GM13977 (cell line): Measurements from ENCODE around the gene VEGFB.

Experiments used
- DNase-seq: peaks from one replicate; pipeline ENCODE4 v3.0.0; 2012; ENCODE audit warnings: low spot score
- in situ Hi-C: fragments of 300-500 bp; cut with MboI; formaldehyde crosslinking; loops from one replicate; pipeline ENCODE4 v1.12.0; 2022; ENCODE audit warnings: low sequenced_read_pairs, low pct_unique_long_range_greater_than_20kb, mixed read lengths, inconsistent platforms; ENCODE audit not compliant: unreplicated experiment
- TF ChIP-seq, protein P1 (sequence below): IDR thresholded peaks from 2 replicates; pipeline ENCODE4 v1.5.1; 2012; ENCODE audit warnings: mild to moderate bottlenecking, control low read depth; ENCODE audit not compliant: insufficient read depth; ENCODE audit errors: extremely low read depth, missing control alignments

VEGFB gene

DNA sequence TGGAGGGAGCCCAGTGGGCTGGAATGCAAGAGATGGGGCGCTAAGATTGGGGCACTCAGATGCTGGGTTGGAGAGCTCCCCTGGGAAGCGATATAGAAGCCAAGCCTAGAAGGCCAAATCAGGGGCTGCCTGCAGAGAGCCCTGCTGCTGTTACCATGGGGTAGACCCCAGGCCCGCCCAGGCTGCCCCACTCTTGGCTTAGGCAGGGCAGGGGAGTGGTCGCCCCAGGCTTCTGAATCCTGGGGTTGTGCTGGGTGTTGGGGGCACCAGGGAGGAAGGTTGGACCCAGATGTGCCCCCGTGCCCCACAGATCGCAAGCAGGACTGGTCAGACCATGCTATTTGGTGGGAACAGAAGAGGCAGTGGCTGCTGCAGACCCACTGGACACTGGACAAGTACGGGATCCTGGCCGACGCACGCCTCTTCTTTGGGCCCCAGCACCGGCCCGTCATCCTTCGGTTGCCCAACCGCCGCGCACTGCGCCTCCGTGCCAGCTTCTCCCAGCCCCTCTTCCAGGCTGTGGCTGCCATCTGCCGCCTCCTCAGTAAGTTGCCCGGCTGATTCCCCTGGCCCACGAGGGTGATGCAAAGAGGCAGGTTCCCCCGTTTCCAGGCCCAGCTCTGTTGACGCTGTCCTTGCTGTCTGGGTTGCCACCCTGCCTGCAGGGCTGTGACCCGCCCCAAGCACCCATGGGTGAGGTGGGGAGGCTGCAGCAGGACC, 23.9 kb upstream of the VEGFB start:
- TF ChIP-seq, protein P1, sequence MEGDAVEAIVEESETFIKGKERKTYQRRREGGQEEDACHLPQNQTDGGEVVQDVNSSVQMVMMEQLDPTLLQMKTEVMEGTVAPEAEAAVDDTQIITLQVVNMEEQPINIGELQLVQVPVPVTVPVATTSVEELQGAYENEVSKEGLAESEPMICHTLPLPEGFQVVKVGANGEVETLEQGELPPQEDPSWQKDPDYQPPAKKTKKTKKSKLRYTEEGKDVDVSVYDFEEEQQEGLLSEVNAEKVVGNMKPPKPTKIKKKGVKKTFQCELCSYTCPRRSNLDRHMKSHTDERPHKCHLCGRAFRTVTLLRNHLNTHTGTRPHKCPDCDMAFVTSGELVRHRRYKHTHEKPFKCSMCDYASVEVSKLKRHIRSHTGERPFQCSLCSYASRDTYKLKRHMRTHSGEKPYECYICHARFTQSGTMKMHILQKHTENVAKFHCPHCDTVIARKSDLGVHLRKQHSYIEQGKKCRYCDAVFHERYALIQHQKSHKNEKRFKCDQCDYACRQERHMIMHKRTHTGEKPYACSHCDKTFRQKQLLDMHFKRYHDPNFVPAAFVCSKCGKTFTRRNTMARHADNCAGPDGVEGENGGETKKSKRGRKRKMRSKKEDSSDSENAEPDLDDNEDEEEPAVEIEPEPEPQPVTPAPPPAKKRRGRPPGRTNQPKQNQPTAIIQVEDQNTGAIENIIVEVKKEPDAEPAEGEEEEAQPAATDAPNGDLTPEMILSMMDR = no peak
- DNase-seq = no peak
- in situ Hi-C loops = no loop called here

DNA sequence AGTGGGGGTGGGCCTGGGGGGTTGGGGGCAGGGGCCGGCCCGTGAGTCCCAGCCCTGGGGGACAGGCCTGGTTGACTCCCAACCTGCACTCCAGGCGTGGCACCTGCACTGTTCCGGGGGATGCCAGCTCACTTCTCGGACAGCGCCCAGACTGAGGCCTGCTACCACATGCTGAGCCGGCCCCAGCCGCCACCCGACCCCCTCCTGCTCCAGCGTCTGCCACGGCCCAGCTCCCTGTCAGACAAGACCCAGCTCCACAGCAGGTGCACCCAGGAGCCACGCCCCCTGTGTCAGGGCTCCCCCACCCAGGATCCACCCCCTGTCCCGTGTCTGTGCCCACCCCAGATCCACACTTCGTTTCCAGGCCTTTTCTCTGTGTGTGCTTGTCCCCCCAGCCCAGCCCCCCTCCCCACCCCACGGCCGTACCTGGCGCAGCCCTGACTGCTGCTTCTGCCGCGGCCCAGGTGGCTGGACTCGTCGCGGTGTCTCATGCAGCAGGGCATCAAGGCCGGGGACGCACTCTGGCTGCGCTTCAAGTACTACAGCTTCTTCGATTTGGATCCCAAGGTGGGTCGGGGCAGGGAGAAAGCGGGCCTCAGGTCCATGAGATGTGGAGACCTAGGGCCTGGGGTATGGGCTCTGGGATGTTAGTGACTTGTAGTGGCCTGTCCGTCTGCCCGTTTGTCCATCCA, 23.1 kb upstream of the VEGFB start:
- TF ChIP-seq, protein P1 = no peak

DNA sequence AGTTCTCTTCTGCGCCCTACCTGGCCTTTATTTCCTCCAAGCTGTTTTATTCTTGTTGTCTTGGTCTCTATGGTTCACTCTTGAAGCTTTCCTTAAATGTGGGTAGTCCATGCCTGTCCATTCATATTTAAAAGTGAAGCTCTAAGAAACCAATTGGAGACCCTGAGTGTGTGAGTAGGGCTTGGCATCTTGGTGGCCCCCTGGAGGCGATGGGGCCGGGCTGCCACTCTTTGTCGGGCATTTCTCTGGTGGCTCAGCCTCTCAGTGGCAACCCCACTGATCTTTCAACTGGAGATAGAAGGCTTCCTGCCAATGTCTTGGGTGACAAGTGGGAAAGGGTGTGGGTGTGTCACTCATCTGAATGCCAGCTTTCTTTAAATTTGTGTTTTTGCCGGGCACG, 17.5 kb upstream of the VEGFB start:
- DNase-seq = no peak
- TF ChIP-seq, protein P1 = no peak
- in situ Hi-C loops = no loop called here

More for the DNA sequence above, 23.1 kb upstream of the VEGFB start:
- in situ Hi-C loops = no loop called here
- no peak for DNase-seq

DNA sequence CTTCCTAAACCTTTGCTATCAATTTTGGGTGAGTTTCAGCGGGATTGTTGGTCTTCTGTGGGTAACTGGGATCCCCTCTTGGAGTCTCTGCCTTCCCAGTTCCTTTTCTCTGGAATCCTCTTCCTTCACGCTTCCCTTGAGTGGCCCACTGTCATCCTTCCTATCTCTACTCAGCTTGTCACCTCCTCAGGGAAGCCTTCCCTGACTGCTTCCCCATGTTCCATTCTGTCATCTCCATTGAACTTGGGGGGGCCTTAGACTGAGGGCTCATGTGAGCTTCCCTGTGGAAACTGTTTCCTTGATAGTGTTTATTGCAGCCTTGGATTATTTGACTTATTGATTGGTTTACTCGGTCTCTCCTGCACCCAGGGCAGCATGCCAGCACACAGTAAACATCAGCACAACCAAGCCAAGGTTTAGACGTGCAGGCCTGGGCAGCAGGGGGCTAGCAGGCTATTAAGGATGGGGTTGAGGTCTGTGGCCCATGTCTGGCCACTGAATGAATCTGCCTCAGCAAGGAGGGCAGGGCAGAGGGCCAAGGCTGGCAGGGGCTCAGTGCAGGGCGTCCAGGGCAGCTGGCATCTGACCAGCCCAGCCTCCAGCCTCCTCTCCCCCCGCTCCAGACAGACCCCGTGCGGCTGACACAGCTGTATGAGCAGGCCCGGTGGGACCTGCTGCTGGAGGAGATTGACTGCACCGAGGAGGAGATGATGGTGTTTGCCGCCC, 15.6 kb upstream of the VEGFB start:
- in situ Hi-C loops = no loop called here
- TF ChIP-seq, protein P1 = no peak
- DNase-seq = no peak

DNA sequence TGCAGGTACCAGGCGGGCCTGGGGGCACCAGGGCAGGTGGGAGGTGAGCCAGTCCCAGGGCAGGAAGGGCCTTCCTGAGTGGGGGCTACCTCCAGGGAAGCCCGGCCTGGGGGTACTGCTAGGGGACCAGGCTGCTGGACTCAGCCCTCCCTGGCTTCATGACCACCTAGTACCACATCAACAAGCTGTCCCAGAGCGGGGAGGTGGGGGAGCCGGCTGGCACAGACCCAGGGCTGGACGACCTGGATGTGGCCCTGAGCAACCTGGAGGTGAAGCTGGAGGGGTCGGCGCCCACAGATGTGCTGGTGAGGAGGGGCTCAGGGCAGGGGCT, 15.1 kb upstream of the VEGFB start:
- TF ChIP-seq, protein P1 = no peak
- DNase-seq = no peak
- in situ Hi-C loops = no loop called here

DNA sequence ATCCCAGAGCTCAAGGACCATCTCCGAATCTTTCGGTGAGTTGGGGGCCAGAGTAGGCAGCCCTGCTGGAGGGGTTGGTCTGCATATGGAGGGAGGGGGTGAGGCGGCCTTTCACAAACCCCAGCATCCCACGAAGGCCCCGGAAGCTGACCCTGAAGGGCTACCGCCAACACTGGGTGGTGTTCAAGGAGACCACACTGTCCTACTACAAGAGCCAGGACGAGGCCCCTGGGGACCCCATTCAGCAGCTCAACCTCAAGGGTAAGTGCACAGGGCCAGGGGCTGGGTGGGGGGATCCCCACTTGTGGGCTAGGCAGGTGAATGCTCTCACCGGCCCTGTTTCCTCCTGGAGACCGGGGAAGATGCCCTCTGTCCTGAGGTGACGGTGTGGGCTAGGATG, 14.6 kb upstream of the VEGFB start:
- in situ Hi-C loops = no loop called here
- no peak for DNase-seq
- TF ChIP-seq, protein P1 = no peak
